ENCODE data around the gene MACROD2. TPM values are rescaled to one million over a fixed set of nuclear protein-coding genes. Genes with fewer than 3 reads are reported as not detected.
"Not testable (repeated sequence)": the region's sequence is repeated elsewhere in the genome, so short reads cannot be mapped to it uniquely, and the experiment has no call there.

MACROD2 gene
- total RNA-seq, 1 experiment from 2014 or later = not detected

DNA sequence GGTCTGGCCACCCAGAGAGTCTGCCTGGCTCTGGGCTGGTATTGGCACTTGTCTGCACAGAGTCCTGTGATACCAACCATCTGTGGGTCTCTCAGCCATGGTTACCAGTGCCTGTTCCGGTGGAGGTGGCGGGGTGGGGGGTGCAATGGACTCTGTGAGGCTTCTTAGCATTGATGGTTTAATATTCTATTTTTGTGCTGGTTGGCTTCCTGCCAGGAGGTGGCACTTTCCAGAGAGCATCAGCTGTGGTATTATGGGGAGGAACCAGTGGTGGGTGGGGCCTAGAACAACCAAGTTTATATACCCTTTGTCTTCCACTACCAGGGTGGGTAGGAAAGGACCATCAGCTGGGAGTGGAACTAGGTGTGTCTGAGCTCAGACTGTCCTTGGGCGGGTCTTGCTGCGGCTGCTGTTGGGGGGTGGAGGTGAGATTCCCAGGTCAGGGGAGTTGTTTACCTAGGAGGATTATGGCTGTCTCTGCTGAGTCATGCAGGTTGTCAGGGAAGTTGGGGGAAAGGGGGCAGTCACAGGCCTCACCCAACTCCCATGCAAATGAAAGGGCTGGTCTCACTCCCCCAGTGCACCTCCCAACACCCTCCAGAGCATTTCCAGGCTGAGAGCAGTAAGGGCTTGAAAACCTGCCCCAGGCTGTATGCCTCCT, 224.6 kb downstream of the MACROD2 start:
- DNase-seq (ENCODE audit: low read depth in 1 of 2, low spot score in 2 of 2) = peak in 1 of 2 experiments; percentile 32
- Histone ChIP-seq H3K9me3 (replicated peaks) (no peaks in the 10 kb centered on the region), H3K27ac (no peak overlapping the region), H3K4me1 (replicated peaks) (peaks cover 21% of the 10 kb centered on the region), H3K36me3 (no peaks in the 10 kb centered on the region), H3K4me3 (no peak overlapping the region), H3K27me3 (replicated peaks) (no peaks in the 10 kb centered on the region)

DNA sequence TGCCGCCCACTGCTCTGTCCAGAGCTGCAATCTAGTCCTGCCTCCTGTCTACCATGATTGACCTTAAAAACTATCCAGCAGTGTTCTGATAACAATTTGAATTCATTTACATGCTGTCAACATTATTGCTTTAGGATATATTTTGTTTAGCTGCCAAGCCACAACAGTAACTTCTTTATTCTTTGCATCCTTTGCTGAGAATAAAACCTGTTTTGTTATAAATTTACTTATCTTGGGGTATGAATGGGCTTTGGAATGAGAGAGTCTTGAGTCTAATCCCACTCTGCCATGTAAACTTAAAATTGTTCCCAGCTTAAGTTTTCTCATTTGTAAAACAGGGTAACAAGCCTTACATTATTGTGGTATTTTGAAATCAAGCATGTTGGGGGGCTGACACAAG, 225.7 kb downstream of the MACROD2 start:
- no peaks in the 10 kb centered on the region for H3K9me3 ChIP-seq (replicated peaks)
- no peak for DNase-seq (ENCODE audit: low read depth in 1 of 2, low spot score in 2 of 2)
- H3K27ac ChIP-seq = no peak overlapping the region
- peaks cover 21% of the 10 kb centered on the region for H3K4me1 ChIP-seq (replicated peaks)
- no peaks in the 10 kb centered on the region for H3K27me3 ChIP-seq (replicated peaks)
- no peak overlapping the region for H3K4me3 ChIP-seq
- no peaks in the 10 kb centered on the region for H3K36me3 ChIP-seq

DNA sequence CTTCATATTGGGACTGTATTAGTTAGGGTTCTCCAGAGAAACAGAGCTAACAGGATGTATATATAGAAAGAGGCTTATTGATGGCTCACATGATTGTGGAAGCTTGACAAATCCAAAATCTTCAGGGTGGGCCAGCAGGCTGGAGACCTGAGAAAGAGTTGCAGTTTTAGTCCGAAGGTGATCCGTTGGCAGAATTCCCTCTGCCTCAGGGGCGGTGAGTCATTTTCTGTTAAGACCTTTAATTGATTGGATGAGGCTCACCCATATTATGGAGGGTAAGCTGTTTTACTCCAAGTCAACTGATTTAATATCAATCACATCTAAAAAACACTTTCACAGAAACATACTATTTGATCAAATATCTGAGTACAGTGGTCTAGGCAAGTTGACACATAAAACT, 228.5 kb downstream of the MACROD2 start:
- Histone ChIP-seq H3K4me1 (replicated peaks) (peaks cover 21% of the 10 kb centered on the region), H3K36me3 (no peaks in the 10 kb centered on the region), H3K9me3 (replicated peaks) (0 out of 2 replicates have a peak, but pooled peaks cover 4% of the 10 kb centered on the region), H3K27ac (no peak overlapping the region), H3K4me3 (no peak overlapping the region), H3K27me3 (replicated peaks) (no peaks in the 10 kb centered on the region)
- no peak for DNase-seq (ENCODE audit: low read depth in 1 of 2, low spot score in 2 of 2)

DNA sequence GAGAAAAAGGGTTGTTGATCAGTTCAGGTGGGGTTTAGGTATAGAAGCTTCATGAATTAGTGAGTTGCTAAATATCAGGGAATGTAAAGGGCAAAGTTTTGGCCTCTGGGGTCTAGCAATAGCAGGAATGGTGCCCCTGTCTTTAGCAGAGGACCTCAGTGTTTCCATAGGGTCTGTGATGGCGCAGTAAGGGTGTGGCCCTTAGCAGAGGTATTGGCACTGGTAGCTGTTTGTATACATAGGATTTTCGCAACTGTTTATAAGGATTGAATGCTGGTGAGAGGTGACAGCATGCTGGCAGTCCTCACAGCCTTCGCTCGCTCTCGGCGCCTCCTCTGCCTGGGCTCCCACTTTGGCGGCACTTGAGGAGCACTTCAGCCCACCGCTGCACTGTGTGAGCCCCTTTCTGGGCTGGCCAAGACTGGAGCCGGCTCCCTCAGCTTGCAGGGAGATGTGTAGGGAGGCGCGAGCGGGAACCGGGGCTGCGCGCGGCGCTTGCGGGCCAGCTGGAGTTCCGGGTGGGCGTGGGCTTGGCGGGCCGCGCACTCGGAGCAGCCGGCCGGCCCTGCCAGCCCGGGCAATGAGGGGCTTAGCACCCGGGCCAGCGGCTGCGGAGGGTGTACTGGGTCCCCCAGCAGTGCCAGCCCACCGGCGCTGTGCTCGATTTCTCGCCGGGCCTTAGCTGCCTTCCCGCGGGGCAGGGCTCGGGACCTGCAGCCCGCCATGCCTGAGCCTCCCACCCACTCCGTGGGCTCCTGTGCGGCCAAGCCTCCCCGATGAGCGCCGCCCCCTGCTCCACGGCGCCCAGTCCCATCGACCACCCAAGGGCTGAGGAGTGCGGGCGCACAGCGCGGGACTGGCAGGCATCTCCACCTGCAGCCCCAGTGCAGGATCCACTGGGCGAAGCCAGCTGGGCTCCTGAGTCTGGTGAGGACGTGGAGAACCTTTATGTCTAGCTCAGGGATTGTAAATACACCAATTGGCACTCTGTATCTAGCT, 231.0 kb downstream of the MACROD2 start:
- H3K4me3 ChIP-seq; H3K27me3 ChIP-seq (replicated peaks); H3K27ac ChIP-seq; H3K36me3 ChIP-seq; DNase-seq (ENCODE audit: low read depth in 1 of 2, low spot score in 2 of 2); H3K4me1 ChIP-seq (replicated peaks); H3K9me3 ChIP-seq (replicated peaks): not testable (repeated sequence)

DNA sequence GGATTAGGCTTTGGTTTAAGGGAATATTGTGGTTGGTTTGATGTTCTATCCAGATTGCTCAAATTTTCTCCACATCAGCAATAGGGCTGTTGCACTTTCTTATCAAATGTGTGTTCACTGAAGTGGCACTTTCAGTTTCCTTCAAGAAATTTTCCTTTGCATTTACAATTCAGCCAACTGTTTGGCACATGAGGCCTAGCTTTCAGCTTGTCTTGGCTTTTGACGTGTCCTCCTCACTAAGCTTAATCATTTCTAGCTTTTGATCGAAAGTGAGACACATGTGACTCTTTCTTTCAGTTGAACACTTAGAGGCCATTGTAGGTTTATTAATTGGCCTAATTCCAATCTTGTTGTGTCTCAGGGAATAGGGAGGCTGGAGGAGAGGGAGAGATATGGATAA, 237.3 kb downstream of the MACROD2 start:
- DNase-seq (ENCODE audit: low read depth in 1 of 2, low spot score in 2 of 2) = no peak

DNA sequence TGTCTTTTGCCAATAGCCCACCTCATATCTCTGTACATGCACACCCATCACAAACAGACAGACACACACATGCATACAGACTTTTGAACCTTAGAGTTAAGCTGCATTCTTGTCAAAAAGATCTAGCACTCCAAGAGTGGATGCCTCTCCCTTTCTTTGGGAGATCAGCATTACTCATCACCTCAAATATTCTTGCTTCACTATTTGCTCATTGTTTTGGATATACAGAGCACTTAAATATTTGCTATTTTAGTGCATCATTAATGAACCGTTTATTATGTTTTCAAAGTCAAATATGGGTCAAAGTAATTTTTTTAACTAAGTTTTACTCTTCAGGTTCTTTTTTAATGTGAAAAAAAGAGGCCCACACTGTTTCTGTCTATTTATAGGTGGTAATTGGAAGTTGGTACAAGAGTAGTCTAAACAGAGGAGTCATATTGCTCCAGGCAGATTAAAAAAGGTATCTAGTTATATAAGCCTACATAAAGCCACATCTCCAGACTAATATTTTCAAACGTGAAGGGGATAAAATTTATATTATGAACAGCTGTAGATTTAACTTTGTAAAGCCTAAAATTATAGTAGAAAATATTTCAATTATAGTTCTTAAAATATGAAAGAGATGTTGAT, 239.5 kb downstream of the MACROD2 start:
- Histone ChIP-seq H3K9me3 (replicated peaks) (no peaks in the 10 kb centered on the region), H3K4me3 (no peak overlapping the region), H3K4me1 (replicated peaks) (peaks cover 9% of the 10 kb centered on the region; the same call in 1 of the 2 replicates), H3K27ac (peak overlapping the region; percentile 29; the same call in 1 of the 2 replicates), H3K27me3 (replicated peaks) (no peaks in the 10 kb centered on the region), H3K36me3 (no peaks in the 10 kb centered on the region)
- peak in 1 of 2 experiments; percentile 69 for DNase-seq (ENCODE audit: low read depth in 1 of 2, low spot score in 2 of 2)

More for the DNA sequence above, 237.3 kb downstream of the MACROD2 start:
- Histone ChIP-seq H3K27me3 (replicated peaks) (no peaks in the 10 kb centered on the region), H3K4me1 (replicated peaks) (peaks cover 9% of the 10 kb centered on the region; the same call in 1 of the 2 replicates), H3K4me3 (no peak overlapping the region), H3K27ac (no peak overlapping the region), H3K36me3 (no peaks in the 10 kb centered on the region), H3K9me3 (replicated peaks) (0 out of 2 replicates have a peak, but pooled peaks cover 4% of the 10 kb centered on the region)

DNA sequence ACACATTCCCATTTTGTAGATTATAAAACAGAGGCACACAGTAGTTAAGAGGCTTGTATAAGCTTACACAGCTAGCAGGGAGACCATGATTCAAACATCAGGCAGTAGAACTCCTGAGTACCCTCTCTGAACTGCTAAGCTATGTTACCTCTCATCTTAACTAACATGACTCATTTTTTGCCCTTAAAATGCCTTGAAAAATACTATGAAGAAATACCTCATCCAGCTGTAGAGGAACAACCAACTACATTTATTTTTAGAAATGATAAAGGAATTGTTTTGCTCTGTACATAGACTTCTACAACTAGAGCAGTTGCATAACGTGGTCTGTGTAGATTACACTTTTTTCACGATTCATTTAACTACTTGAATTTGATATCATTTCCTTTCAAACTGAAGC, 240.0 kb downstream of the MACROD2 start:
- Histone ChIP-seq H3K4me3 (no peak overlapping the region), H3K36me3 (no peaks in the 10 kb centered on the region), H3K27me3 (replicated peaks) (no peaks in the 10 kb centered on the region), H3K4me1 (replicated peaks) (peaks cover 9% of the 10 kb centered on the region; the same call in 1 of the 2 replicates), H3K9me3 (replicated peaks) (no peaks in the 10 kb centered on the region), H3K27ac (peak overlapping the region; percentile 29; the same call in 1 of the 2 replicates)
- peak in 1 of 2 experiments; percentile 39 for DNase-seq (ENCODE audit: low read depth in 1 of 2, low spot score in 2 of 2)

DNA sequence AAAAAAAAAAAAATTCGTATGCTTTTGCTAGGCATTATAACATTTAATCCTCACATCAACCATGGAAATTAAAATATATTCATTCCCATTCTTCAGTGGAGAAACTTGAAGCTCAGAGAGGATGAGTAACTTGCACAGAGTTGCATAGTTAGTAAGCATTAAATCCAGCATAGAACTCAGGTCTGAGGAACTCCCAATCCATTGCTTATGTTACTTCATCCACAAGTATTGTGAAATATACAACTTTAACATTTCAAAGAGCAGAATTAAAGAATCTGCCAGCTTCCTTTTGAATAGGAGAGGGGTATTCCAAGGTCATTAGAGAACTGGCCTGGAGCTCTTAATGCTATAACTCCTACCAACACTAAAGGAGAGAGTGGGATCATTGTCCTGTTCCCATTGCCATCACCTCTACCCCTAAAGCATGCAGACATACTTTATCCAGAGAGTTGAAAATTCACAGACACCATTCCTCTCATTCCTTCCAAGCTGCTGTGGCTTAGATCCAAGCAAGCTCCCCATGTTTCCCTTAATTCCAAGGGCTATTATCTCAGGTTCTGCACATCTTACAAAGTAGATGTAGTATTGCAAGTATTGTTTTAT, 250.2 kb downstream of the MACROD2 start:
- H3K27me3 ChIP-seq (replicated peaks) = no peaks in the 10 kb centered on the region
- H3K4me3 ChIP-seq = no peak overlapping the region
- no peak overlapping the region for H3K27ac ChIP-seq
- no peaks in the 10 kb centered on the region for H3K4me1 ChIP-seq (replicated peaks)
- DNase-seq (ENCODE audit: low read depth in 1 of 2, low spot score in 2 of 2) = no peak
- H3K9me3 ChIP-seq (replicated peaks) = no peaks in the 10 kb centered on the region; the same call in 1 of the 2 replicates
- H3K36me3 ChIP-seq = no peaks in the 10 kb centered on the region

DNA sequence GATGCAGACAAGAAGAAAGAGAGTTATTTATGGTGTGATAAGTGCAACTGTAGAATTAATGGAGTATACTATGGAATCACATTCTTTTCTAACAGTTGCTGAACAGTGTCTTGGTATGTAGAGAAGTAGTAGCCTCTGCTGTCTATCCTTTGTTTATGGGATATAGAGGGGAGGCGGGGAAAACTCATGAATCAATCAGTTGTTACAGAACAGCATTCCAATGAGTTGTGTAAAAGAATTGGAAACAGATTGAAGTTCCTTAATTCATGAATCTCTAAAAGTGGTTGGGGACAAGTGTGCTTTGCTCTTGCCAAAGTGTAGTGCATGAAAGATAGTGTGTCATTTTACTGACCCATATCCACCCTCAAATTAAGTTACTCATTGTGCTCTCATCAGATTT, 264.4 kb downstream of the MACROD2 start:
- no peak overlapping the region for H3K27ac ChIP-seq
- no peaks in the 10 kb centered on the region for H3K4me1 ChIP-seq (replicated peaks)
- DNase-seq (ENCODE audit: low read depth in 1 of 2, low spot score in 2 of 2) = no peak
- H3K4me3 ChIP-seq = no peak overlapping the region
- H3K9me3 ChIP-seq (replicated peaks) = no peaks in the 10 kb centered on the region
- H3K27me3 ChIP-seq (replicated peaks) = no peaks in the 10 kb centered on the region
- H3K36me3 ChIP-seq = no peaks in the 10 kb centered on the region

DNA sequence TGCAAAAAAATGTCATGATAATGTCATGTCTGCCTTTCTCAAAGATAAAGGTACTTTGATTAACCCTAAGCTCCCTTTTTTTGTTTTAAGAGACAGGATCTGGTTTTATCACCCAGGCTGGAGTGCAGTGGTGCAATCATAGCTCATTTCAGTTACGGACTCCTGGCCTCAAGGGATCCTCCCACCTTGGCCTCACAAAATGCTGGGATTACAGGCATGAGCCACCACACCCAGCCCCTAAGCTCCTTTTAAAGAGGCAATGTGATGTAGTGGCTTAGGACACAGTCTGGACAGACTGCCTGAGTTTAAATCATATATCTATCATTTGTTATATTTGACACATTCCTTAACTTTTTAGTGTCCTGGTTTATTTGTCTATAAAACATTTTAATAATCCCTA, 265.1 kb downstream of the MACROD2 start:
- no peaks in the 10 kb centered on the region for H3K36me3 ChIP-seq
- H3K27ac ChIP-seq = no peak overlapping the region
- DNase-seq (ENCODE audit: low read depth in 1 of 2, low spot score in 2 of 2) = no peak
- H3K9me3 ChIP-seq (replicated peaks) = no peaks in the 10 kb centered on the region
- no peaks in the 10 kb centered on the region for H3K27me3 ChIP-seq (replicated peaks)
- no peaks in the 10 kb centered on the region for H3K4me1 ChIP-seq (replicated peaks)
- H3K4me3 ChIP-seq = no peak overlapping the region

DNA sequence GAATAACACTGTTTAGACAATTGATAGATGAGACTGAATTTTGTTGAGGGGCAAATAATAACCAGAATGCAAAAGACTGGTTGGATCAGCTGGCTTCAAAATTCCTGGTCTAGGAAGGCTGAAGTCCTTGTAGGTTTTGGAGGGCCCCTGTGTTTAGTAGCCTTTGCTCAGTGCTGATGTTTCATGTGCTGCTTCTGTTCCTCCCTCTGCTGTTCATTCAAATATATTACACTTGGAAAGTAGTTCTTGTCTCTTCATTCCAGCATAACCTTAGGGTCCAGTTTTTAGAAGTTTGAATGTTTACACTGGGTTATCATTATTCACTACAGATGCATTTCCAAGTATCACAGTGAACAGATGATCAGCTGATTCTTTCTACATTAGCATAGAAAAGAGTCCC, 269.6 kb downstream of the MACROD2 start:
- Histone ChIP-seq H3K4me3 (no peak overlapping the region), H3K9me3 (replicated peaks) (no peaks in the 10 kb centered on the region), H3K4me1 (replicated peaks) (no peaks in the 10 kb centered on the region), H3K36me3 (no peaks in the 10 kb centered on the region), H3K27ac (no peak overlapping the region), H3K27me3 (replicated peaks) (no peaks in the 10 kb centered on the region)
- DNase-seq (ENCODE audit: low read depth in 1 of 2, low spot score in 2 of 2) = peak in 1 of 2 experiments; percentile 4

DNA sequence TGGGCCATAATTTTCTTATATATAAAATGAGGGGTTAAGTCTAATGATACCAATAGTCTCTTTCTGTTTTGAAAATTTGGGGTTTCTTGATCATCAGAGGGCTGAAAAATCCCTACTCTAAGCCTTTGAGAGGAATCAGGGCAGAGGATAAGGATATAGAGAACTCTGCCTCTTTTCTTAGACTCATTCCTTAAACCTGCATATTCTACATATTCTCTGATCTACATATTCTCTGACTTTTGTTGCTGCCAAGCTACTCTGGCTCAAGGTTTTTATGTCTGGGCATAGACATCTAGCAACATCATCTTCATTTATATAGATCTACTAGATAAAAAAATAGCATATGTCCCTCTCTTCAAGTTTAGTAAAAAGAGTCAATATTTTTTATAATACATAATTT, 270.9 kb downstream of the MACROD2 start:
- Histone ChIP-seq H3K27me3 (replicated peaks) (no peaks in the 10 kb centered on the region), H3K9me3 (replicated peaks) (no peaks in the 10 kb centered on the region), H3K27ac (no peak overlapping the region), H3K36me3 (no peaks in the 10 kb centered on the region), H3K4me1 (replicated peaks) (no peaks in the 10 kb centered on the region), H3K4me3 (no peak overlapping the region)
- no peak for DNase-seq (ENCODE audit: low read depth in 1 of 2, low spot score in 2 of 2)

DNA sequence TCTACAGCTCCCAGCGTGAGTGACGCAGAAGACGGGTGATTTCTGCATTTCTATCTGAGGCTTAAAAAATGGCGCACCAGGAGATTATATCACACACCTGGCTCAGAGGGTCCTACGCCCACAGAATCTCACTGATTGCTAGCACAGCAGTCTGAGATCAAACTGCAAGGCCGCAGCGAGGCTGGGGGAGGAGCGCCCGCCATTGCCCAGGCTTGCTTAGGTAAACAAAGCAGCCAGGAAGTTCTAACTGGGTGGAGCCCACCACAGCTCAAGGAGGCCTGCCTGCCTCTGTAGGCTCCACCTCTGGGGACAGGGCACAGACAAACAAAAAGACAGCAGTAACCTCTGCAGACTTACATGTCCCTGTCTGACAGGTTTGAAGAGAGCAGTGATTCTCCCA, 275.4 kb downstream of the MACROD2 start:
- not testable (repeated sequence) for H3K27me3 ChIP-seq (replicated peaks); H3K36me3 ChIP-seq; H3K9me3 ChIP-seq (replicated peaks); H3K4me1 ChIP-seq (replicated peaks); H3K4me3 ChIP-seq; H3K27ac ChIP-seq; DNase-seq (ENCODE audit: low read depth in 1 of 2, low spot score in 2 of 2)
